ENCODE data around the gene MATCAP1.

GRCh38 chr16:67162506-67163163 is 21.1 kb downstream of the MATCAP1 start:
- no peak for TF ChIP-seq CTCF (IDR thresholded peaks at IDR 0.05)
- TF ChIP-seq POLR2A (IDR thresholded peaks at IDR 0.05) = no peak
